GM18909 (cell line): ENCODE results near the gene OR52E8.

ENCODE experiments used
- ATAC-seq: cut with Tn5 transposase; IDR thresholded peaks from one replicate; pipeline ENCODE4 v1.9.1; 2021; ENCODE audit warnings: mild to moderate bottlenecking; ENCODE audit not compliant: unreplicated experiment, poor library complexity

The OR52E8 gene

DNA sequence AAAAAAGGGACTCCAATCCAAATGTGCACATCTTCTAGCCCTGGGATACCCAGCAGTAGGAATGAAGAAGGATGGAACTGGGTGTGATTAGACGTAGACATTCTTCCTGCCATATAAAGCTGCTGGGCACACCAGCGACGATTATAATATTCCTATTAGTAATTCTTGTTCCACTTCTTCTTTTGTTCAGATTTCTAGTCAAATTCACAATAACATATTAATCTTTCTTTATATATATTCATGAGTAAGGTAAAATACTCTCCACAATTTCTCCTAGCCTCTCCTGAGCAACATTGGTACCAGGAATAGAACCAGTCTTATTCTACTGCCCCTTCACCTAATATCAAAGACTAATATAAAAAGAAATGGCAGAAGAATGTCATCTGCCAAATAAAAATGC is at the start of gene OR52E8:
Gene OR52E8 (minus strand): TSS at position 101 of the 400 bp plus-strand sequence. CDS start 0 bp downstream, at position 101.
- ATAC-seq = no peak

DNA sequence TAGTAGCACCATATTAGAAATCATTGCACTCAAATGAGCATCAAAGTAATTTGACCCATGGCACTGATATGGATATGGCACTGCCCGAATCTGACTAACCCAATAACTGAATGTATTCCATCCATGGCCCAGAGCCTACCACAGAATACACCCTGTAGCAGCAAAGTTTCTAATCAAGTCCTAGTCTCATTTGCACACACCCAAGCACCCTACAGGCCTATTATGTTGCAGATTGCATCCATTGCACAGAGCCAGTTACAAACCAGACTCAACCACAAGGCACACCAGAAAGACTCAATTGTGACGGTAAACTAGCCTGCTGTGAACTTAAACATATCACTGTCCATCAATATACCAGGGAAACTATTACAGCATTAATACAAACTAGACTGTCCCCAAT is 42.0 kb upstream of the OR52E8 start:
- no peak for ATAC-seq

DNA sequence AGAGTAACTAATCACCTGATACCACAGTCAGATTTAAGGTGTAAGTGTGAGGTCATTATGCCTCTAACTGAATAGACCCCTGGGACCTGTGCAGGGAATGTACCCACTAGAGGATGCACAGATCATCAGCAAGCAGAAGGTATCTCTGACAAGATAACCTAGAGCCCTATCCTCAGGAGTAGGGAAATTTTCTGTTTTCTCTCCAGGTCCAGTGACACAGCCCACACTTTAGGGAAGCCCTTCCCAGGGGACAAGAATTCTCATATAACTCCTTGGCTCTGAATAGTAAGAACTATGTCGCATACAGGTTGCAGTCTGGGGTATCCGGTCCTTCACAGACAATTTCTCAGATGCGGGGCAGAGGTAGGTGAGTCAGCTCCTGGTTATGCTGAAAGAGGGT is 35.4 kb upstream of the OR52E8 start, which contains the start of gene OR52E5:
Gene OR52E5 (plus strand): TSS at position 301 of the 400 bp plus-strand sequence. CDS start 7,569 bp downstream, outside the sequence.
- ATAC-seq = no peak

DNA sequence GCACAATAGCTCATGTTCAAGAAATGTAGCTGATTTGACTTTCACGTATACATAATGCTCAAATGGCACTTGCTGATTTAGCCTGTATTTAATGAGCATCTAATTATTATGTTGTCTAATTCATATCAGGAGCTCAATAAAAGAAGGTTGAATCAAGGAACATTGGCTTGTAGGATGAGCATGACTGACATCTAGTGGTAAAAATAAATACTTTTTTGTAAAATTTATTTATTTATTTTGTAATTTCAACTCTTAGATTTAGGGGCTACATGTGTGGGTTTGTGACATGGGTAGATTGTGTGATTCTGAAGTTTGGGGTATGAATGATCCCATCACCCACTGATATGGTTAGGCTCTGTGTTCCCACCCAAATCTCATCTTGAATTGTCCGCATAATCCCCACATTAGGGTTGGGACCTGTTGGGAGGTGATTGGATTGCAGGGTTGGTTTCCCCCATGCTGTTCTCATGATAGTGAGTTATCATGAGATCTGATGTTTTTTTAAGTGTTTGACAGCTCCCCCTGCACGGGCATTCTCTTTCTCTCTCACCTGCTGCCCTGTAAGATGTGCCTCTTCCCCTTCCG is 33.8 kb upstream of the OR52E8 start:
- no peak for ATAC-seq

DNA sequence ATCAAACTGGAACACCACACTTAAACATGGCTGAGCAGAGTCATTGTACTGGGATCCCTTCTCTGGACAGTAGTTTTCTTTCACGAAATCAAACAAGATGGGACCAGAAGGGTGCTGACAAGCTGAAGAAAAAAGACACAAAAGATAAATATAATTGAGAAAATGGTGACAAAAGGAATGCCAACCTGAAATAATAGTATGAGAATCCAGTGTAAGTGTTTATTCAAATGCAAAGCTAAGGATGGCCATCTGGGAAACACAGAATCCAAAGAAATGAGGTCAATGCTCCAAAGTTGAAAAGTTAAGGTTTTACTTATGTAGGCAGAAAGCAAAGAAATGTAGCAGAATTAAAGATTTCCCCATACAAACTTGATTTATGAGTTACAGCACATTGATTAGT is 30.2 kb upstream of the OR52E8 start:
- ATAC-seq = no peak

DNA sequence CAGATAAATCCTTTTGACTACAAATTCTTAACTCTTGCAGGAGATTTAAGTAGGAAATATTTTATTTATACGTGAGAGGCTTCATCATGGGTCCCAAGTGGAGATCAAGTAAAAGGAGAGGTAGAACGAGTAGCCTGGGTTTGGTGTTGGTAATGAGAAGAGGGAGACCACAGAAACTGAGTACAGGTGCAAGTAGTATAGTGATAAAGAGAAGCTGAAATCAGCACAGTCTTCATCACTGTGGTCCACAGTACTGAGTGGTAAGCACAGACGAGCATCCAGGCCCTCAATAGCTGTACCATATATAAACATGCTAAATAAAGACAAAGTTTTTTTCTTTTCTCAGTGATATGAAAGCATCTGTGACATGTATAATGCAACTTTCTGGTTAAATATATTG is 29.7 kb upstream of the OR52E8 start:
- no peak for ATAC-seq

DNA sequence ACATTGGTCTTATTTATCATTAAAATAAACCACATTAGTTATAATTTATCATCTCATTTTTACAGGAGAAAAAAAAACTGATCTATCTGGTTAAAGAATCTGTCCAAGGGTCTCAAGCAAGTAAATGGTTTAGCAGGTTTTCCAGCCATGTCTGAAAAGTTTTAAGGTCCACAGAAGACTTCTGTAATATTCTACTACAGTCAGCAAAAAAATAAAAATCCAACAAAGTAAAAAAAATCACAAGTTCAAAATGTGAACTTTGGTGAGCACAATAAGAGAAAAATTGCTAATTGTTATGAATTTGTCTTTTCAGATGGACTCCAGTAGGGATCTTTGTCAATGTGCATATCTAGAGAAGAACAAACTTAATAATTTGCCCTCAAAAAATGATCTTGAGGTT is 24.3 kb upstream of the OR52E8 start:
- ATAC-seq = no peak

DNA sequence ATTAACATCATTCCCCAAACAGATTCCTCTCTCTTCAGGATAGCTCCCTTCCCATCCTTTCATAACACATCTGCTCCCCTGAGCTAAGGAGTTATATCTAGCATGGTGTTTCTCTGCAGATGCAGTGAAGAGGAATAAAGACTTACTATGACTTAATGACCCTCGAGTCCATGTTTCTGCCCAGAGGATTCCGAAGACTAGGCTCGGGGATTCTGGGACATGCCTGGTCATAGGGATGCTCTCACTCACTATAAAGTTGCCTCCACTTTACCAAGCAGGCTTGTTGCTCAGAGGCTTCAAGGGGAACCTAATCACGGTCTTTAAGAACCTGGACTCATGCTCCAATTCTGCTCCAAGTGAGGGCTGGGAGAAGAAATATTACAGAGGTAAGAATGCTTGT is 22.8 kb upstream of the OR52E8 start, which contains the start of gene OR52E4:
Gene OR52E4 (plus strand): TSS at position 301 of the 400 bp plus-strand sequence. CDS start 3,664 bp downstream, outside the sequence.
- ATAC-seq = no peak

DNA sequence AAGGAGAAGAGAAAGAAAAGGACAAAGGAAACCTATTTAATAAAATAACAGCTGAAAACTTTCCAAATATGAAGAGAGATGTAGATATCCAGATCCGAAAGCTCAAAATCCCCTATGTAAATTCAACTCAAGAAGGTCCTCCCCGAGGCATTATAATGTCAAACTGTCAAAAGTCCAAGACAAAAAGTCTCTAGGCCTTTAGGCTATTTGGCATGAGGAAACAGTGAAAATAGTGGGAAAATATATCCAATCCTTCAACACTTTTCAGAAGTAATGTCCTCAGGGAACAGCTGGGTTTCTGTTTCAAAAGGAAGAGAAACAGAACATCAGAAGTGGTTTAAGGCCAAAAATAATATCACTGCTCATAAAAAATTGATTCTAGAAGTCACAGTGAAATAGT is 21.1 kb upstream of the OR52E8 start:
- no peak for ATAC-seq

DNA sequence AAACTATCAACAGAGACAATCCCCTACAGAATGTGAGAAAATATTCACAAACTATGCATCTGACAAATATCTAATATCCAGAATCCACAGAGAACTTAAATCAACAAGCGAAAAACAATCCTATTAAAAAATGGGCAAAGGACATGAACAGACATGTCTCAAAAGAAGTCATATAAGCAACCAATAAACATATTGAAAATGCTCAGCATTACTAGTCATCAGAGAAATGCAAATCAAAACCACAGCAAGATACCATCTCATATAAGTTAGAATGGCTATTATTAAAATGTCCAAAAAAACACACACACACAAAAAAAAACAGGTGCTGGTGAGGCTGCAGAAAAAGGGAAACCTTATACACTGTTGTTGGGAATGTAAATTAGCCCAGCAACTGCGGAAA is 8.3 kb upstream of the OR52E8 start:
- ATAC-seq = no peak

DNA sequence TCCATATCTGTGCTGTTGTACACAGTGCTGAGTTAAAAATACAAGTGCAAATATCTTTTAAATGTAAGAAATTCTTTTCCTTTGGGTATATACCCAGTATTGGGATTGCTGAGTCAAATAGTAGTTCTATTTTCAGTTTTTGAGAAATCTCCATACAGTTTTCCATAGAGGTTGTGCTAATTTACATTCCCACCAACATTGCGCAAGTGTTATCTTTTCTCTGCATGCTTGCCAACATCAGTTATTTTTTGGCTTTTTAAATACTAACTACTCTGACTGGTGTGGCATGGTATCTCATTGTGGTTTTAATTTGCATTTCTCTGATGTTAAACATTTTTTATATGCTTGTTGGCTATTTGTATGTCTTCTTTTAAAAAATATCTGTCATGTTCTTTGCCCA is 6.5 kb downstream of the OR52E8 start:
- ATAC-seq = no peak

DNA sequence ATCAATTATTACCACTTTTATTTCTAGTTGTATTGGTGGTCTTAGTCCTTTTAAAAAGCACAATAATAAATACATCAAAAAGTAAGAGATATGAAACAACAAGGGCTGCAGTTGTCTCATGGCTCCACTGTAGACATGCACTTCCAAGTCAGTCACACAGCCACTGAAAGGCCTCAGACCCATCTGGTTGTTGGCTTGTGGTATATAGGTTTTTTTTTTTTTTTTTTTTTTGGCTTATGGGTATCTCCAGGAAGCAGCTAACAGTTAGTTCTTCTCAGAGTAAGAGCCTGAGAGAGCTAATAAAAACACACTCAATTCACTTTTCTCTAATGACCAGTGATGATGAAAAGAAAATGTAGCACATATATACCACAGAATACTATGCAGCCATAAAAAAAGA is 9.8 kb downstream of the OR52E8 start:
- ATAC-seq = no peak

DNA sequence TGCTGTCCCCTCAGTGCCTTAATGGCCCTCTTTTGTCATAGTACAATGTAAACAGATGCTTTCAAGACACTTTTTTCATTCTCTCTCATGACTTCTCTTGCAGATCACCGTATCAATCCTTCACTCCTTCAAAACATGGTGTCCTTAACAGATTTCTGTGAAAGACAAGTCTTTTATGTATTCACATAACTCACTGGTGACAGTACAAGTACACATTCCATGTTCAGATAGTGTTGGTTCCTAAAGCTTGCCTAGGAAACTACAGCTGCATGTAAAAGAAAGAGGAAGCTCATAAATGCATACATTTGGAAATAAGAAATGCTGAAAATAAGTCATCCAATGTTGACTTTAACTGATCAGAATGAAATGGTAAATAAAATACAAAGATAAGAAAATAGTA is 10.8 kb downstream of the OR52E8 start:
- ATAC-seq = no peak

DNA sequence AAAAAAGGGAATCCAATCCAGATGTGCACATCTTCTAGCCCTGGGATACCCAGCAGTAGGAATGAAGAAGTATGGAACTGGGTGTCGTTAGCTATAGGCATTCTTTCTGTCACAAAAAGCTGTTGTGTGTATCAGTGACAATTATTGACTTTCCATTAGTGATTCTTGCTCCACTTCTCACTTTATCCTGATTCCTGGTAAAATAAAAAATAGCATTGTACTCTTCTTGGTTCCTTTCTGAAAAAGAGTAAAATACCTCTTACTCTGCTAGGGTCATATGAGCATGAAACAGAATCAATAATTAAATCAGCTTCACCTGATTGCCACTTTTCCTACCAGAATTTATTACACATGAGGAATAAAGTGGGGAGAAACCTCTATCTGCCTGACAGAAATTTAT is 15.7 kb downstream of the OR52E8 start, which contains the start of gene OR52E6:
Gene OR52E6 (minus strand): TSS at position 101 of the 400 bp plus-strand sequence. CDS start 0 bp downstream, at position 101.
- ATAC-seq = no peak

DNA sequence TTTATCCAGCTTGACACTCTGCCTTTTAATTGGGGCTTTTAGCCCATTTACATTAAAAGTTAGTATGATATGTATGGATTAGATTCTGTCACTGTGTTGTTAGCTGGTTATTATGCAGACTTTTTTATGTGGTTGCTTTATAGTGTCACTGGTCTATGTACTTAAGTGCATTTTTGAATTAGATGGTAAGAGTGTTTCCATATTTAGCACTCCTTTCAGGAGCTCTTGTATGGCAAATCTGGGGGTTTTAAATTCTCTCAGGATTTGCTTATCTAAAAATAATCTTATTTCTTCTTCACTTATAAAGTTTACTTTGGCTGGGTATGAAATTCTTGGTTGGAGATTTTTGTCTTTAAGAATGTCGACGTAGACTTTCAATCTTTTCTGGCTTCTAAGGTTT is 19.8 kb downstream of the OR52E8 start:
- no peak for ATAC-seq

DNA sequence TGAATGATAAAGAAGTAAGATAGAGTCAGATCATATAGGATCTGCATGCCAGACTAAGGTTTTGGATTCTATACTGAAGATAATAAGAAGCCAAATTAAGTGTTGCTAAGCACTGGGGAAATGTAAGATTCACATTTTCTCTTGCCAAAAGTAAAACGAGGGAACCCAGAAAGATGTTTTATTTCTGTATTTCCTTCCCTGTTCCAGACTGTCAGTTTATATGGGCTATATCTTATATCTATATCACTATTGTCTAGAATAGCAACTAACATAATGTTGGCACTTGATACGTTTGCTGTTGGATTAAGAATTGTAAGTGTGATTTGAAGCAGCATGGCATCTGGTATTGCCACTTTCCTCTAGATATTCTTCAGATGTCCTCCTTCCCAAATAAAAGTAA is 24.0 kb downstream of the OR52E8 start:
- no peak for ATAC-seq

DNA sequence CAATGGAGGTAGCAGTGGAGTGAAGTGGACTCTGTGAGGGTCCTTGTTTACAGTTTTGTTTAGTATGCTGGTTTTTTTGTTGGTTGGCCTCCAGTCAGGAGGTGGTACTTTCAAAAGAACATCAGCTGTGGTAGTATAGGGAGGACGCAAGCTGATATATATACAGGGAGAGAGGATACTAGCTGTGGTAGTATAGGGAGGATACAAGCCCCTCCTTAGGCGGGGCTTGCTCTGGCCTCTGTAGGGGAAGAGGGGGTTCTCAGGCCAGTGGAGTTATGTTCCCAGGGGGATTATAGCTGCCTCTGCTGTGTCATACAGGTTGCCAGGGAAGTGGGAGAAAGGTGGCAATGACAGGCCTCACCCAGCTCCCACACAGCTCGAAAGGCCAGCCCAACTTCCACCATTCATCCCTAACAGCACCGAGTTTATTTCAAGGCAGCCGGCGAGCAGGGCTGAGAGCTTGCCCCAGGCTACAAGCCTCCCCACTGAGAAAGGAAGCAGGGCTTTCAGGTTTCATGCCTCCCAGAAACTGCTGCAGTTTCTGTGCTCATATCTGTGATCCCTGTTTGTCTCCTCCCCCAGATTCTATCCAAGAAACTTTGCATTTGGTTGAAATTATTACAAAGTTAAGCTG is 26.2 kb downstream of the OR52E8 start:
- ATAC-seq = no peak

DNA sequence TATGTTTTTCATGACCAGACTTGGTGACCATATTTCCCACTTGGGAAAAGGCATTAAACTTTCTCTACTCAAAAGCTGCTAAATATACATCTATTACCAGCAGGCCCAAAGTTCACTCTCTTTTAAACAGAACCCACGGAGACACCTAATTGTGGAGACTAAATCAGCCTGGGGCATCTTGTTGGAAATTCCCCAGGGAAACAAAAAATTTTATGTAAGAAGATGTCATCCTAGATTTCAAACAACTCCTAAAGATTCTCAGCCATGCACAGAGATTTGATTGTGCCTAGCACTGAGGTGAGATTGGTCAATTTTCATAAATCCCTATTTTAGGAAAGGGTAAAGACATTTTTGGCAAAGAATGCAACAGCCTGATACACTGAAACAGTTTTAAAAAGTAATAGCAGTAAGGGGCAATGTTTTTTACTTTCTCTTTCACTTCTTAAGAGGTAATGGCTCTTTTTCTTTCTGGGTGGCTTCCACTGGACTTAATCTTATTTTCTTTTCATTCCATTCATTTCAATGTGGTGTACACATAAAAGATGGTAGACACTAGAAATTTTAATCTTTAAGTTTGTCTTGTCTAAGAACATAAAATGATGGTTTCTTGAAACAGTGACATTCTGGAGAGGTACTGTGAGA is 39.1 kb downstream of the OR52E8 start:
- ATAC-seq = no peak

DNA sequence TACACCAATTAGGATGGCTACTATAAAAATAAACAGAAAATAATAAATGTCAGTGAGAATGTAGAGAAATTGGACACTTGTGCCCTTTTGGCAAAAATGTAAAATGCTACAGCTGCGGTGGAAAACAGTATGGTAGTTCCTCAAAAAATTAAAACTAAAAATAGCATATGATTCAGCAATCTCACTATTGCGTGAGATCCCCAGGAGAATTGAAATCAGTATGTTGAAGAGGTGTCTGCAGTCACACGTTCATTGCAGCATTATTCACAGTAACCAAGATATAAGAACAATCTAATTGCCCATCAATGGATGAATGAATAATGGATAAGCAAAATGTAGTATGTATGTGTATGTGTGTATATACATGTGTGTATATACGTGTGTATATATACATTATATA is 42.0 kb downstream of the OR52E8 start:
- peak; percentile 43 for ATAC-seq

DNA sequence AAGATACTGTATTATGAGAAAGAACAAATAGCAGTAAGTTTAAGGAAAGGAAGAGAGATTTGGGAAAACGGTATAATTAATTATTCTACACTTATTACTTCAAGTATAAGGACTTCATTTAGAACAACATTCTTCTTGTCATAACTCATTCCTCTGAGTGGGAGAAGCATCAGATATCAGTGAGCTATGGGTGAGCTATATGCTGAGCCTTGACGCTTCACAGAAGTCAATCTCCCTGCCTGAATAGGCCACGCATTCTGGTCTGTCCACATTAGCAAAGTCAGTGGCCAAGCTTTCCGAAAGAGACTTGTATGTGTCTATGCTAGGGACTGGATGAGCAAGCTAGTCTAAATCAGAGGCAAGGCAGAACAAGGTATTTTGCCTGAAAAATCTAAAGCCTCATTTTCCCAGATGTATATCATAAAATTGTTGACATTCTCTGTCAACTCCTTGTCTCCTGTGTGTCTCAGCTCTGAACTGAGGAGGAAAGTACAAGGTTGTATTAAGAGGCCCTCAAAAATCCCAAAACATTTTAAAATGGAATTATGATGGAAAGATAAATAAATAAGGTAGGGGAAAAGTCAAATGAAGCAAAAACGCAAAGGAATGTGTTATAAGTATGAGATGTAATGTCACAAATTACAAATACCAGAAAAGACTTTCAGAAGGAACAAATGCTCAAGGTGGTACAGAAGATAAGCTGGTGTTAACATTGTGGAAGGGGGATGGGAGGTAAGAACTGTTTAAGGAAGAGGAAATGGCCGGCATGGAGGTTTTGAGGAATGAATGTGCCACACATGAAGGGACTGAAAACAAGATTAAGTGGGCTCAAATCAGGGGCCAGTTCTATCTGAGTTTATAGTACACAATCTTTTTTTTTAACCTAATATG is 47.3 kb downstream of the OR52E8 start:
- no peak for ATAC-seq

DNA sequence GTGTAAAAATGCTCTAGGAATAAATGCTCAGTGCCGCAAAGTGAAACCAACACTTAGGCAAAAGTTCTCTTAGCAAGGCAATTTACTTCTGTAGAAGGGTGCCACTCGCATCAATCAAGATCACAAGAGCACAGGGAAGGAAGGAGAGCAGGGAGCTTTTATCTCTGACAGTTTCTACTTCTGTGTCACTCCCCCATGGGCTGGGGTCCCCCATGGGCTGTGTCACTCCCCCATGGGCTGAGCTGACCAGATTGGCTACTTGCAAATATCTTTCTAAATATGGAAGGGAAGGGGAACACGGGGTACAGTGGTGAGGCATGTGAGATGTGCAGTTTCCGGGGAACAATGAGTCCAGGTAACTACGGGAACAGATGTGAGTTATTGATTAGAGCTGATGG is 48.4 kb downstream of the OR52E8 start:
- peak; percentile 42 for ATAC-seq
